ENCODE measurements around the gene ANKFN1.

ANKFN1 gene

GRCh38 chr17:56291226-56291805 is 138.0 kb downstream of the ANKFN1 start:
- no peak for DNase-seq

GRCh38 chr17:56292010-56292409 is 138.7 kb downstream of the ANKFN1 start:
- DNase-seq: no peak

GRCh38 chr17:56292578-56292977 is 139.3 kb downstream of the ANKFN1 start:
- DNase-seq: no peak

- DNase-seq: no peak
These were observed 143.9 kb downstream of the ANKFN1 start for GRCh38 chr17:56297184-56297583.

- DNase-seq: no peak
These were observed 145.6 kb downstream of the ANKFN1 start for GRCh38 chr17:56298846-56299245.

GRCh38 chr17:56300144-56300543 is 146.9 kb downstream of the ANKFN1 start:
- no peak for DNase-seq

- no peak for DNase-seq
These were observed 151.7 kb downstream of the ANKFN1 start for GRCh38 chr17:56305007-56305406.

GRCh38 chr17:56309897-56310296 is 156.6 kb downstream of the ANKFN1 start:
- DNase-seq: no peak

GRCh38 chr17:56310782-56311181 is 157.5 kb downstream of the ANKFN1 start:
- no peak for DNase-seq

- no peak for DNase-seq
These were observed 159.9 kb downstream of the ANKFN1 start for GRCh38 chr17:56313201-56313600.

- no peak for DNase-seq
These were observed 160.8 kb downstream of the ANKFN1 start for GRCh38 chr17:56314026-56314425.

- DNase-seq: no peak
These were observed 161.8 kb downstream of the ANKFN1 start for GRCh38 chr17:56314984-56315602.

GRCh38 chr17:56316604-56317003 is 163.3 kb downstream of the ANKFN1 start:
- no peak for DNase-seq

GRCh38 chr17:56317351-56318208 is 164.3 kb downstream of the ANKFN1 start:
- no peak for DNase-seq

GRCh38 chr17:56319531-56319930 is 166.3 kb downstream of the ANKFN1 start:
- peak; percentile 17 for DNase-seq

GRCh38 chr17:56320443-56320842 is 167.2 kb downstream of the ANKFN1 start:
- DNase-seq: no peak

- no peak for DNase-seq
These were observed 169.7 kb downstream of the ANKFN1 start for GRCh38 chr17:56322991-56323390.

- DNase-seq: no peak
These were observed 171.4 kb downstream of the ANKFN1 start for GRCh38 chr17:56324676-56325075.

- no peak for DNase-seq
These were observed 172.2 kb downstream of the ANKFN1 start for GRCh38 chr17:56325313-56326000.

- DNase-seq: no peak
These were observed 172.7 kb downstream of the ANKFN1 start for GRCh38 chr17:56326001-56326359.

- DNase-seq: no peak
These were observed 194.4 kb downstream of the ANKFN1 start for GRCh38 chr17:56347639-56348038.

- DNase-seq: no peak
These were observed 197.3 kb downstream of the ANKFN1 start for GRCh38 chr17:56350592-56350991.

- DNase-seq: no peak
These were observed 198.4 kb downstream of the ANKFN1 start for GRCh38 chr17:56351675-56352074.

- no peak for DNase-seq
These were observed 205.4 kb downstream of the ANKFN1 start for GRCh38 chr17:56358651-56359050.

Data from COR-L47 (cell line).